ENCODE results near the gene GOLIM4. TPM values are rescaled to one million over a fixed set of nuclear protein-coding genes. Genes with fewer than 3 reads are reported as not detected.

The GOLIM4 gene
- total and polyA plus RNA-seq, 2 of the 13 experiments (the other 11 are each of a cell fraction or from before 2014, with no cell fraction given) = 10.9 to 47.7 TPM

DNA sequence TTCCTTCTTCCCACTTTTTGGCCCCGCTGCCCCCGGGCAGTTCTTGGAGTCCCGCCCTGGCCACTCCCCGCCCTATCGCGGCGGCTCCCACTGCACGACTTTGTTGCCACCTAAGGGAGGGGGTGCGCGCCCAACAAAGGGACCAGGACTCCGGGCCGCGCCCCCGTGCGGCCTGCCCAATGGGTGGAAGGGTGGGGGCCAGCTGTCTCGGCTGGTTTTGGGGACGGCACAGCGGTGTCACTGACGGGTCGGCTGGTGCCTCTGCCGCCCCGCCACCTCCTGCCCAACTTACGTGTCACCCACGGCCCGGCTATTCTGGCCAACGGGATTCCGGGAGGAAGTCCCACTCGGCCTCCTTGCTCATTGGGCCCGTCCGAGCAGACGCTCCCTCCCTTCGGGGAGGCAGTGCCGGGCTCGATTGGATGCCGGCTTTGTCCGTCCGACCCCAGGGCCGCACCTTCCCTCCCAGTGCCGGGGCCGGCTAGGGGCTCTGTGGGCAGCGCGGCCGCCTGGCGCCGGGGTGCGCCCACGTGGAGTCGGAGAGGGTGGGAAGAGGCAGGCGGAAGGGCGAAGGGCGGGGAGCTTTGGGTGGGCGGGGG, at the start of gene GOLIM4 (continued):
- TF ChIP-seq ZNF879 (CRISPR knock-in tag; IDR thresholded peaks at IDR 0.05) = no peak
- TF ChIP-seq, protein P1, sequence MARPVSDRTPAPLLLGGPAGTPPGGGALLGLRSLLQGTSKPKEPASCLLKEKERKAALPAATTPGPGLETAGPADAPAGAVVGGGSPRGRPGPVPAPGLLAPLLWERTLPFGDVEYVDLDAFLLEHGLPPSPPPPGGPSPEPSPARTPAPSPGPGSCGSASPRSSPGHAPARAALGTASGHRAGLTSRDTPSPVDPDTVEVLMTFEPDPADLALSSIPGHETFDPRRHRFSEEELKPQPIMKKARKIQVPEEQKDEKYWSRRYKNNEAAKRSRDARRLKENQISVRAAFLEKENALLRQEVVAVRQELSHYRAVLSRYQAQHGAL (CRISPR knock-in tag; IDR thresholded peaks at IDR 0.05; ENCODE audit: not compliant biosample characterization) = peak; percentile 63
- no peak for TF ChIP-seq TGIF2 (CRISPR knock-in tag; IDR thresholded peaks at IDR 0.05)
- TF ChIP-seq ZNF746 (CRISPR knock-in tag; IDR thresholded peaks at IDR 0.05) = peak; percentile 86; the same call in 1 of the 2 replicates
- peak; percentile 93 for TF ChIP-seq ZNF605 (CRISPR knock-in tag; IDR thresholded peaks at IDR 0.05)
- TF ChIP-seq RXRA (CRISPR knock-in tag; IDR thresholded peaks at IDR 0.05) = peak; percentile 16; the same call in 1 of the 2 replicates
- no peak for TF ChIP-seq KDM4B (CRISPR knock-in tag; IDR thresholded peaks at IDR 0.05)

DNA sequence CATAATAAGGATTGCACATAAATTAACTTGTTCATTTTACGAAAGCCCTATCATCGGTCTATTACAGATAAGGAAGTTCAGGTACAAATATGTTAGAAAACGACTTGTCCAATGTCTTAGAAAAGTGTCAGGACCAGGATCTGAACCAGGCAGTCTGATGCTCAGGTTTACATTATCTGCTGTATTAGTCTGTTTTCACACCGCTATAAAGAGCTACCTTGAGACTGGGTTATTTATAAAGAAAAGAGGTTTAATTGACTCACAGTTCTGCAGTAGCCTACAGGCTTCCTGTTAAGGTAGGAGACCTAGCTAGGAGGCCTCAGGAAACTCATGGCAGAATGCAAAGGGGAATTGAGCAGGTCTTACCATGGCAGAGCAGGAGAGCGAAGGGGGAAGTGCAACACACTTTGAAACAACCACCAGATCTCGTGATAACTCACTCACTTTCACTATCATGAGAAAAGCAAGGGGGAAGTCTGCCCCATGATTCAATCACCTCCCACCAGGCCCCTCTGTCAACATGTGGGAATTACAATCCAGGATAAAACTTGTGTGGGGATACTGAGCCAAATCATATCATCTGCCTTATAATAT, 45.8 kb upstream of the GOLIM4 start:
- WGBS (ENCODE audit: low lambda C conversion rate) = 45% methylated on average over 6 of the region's 6 CpGs
- Histone ChIP-seq H3K9ac (ENCODE audit: insufficient read depth, low read depth, low read length) (no peak overlapping the region), H4K20me1 (ENCODE audit: insufficient read depth, low read length) (no peaks in the 10 kb centered on the region), H2AFZ (ENCODE audit: low read length) (no peak overlapping the region), H3K4me2 (ENCODE audit: low read depth, low read length) (no peak overlapping the region), H3K4me1 (ENCODE audit: insufficient read depth, low read length) (no peaks in the 10 kb centered on the region), H3K27me3 (ENCODE audit: control insufficient read depth in 1 of 2, insufficient read depth in 2 of 2, low read length in 2 of 2) (no peaks in the 10 kb centered on the region), H3K4me3 (replicated peaks in 1 of 3; ENCODE audit: insufficient read depth in 1 of 3, low read depth in 2 of 3, low read length in 3 of 3) (no peak overlapping the region), H3K27ac (ENCODE audit: extremely low read length, insufficient read depth, low read length) (no peak overlapping the region), H3K9me3 (ENCODE audit: low read length) (no peaks in the 10 kb centered on the region), H3K79me2 (ENCODE audit: insufficient read depth, low read length) (no peaks in the 10 kb centered on the region), H3K36me3 (replicated peaks in 1 of 2; ENCODE audit: control insufficient read depth in 1 of 2, insufficient read depth in 2 of 2, low read length in 2 of 2) (no peaks in the 10 kb centered on the region)
- ChIA-PET CTCF (ENCODE audit: low intra/inter-chr PET ratio, low total read pairs) (no interaction called here), POLR2A (no interaction called here)
- no peak for DNase-seq (ENCODE audit: low spot score)
- ATAC-seq = no peak
- FAIRE-seq = no peak
- intact Hi-C loops (cut with micrococcal nuclease; ENCODE audit: unreplicated experiment) = no loop called here
- in situ Hi-C loops (cut with HindIII; ENCODE audit: extremely low pct_ligation_motif_present, low pct_unique_long_range_greater_than_20kb) = no loop called here
- TF ChIP-seq RARA (CRISPR knock-in tag; IDR thresholded peaks at IDR 0.05) = no peak
- no peak for TF ChIP-seq HDAC2 (CRISPR knock-in tag; IDR thresholded peaks at IDR 0.05)
- no peak for TF ChIP-seq ZNF549 (CRISPR knock-in tag; IDR thresholded peaks at IDR 0.05)
- TF ChIP-seq HIVEP1 (CRISPR knock-in tag; IDR thresholded peaks at IDR 0.05) = no peak
- TF ChIP-seq RXRA (CRISPR knock-in tag; IDR thresholded peaks at IDR 0.05) = no peak
- TF ChIP-seq, protein P2, sequence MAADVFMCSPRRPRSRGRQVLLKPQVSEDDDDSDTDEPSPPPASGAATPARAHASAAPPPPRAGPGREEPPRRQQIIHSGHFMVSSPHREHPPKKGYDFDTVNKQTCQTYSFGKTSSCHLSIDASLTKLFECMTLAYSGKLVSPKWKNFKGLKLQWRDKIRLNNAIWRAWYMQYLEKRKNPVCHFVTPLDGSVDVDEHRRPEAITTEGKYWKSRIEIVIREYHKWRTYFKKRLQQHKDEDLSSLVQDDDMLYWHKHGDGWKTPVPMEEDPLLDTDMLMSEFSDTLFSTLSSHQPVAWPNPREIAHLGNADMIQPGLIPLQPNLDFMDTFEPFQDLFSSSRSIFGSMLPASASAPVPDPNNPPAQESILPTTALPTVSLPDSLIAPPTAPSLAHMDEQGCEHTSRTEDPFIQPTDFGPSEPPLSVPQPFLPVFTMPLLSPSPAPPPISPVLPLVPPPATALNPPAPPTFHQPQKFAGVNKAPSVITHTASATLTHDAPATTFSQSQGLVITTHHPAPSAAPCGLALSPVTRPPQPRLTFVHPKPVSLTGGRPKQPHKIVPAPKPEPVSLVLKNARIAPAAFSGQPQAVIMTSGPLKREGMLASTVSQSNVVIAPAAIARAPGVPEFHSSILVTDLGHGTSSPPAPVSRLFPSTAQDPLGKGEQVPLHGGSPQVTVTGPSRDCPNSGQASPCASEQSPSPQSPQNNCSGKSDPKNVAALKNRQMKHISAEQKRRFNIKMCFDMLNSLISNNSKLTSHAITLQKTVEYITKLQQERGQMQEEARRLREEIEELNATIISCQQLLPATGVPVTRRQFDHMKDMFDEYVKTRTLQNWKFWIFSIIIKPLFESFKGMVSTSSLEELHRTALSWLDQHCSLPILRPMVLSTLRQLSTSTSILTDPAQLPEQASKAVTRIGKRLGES (CRISPR knock-in tag; IDR thresholded peaks at IDR 0.05; ENCODE audit: borderline replicate concordance) = no peak
- no peak for TF ChIP-seq EZH2 (conservative IDR thresholded peaks at IDR 0.05; ENCODE audit: low read depth, low read length)
- TF ChIP-seq, protein P3, sequence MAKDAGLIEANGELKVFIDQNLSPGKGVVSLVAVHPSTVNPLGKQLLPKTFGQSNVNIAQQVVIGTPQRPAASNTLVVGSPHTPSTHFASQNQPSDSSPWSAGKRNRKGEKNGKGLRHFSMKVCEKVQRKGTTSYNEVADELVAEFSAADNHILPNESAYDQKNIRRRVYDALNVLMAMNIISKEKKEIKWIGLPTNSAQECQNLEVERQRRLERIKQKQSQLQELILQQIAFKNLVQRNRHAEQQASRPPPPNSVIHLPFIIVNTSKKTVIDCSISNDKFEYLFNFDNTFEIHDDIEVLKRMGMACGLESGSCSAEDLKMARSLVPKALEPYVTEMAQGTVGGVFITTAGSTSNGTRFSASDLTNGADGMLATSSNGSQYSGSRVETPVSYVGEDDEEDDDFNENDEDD (CRISPR knock-in tag; IDR thresholded peaks at IDR 0.05; ENCODE audit: borderline replicate concordance) = no peak
- TF ChIP-seq ATF7 (IDR thresholded peaks at IDR 0.05) = no peak
- TF ChIP-seq ATF7 (CRISPR knock-in tag; IDR thresholded peaks at IDR 0.05) = no peak
- no TSS peak for BruUV-seq (replicated peaks)

All from HepG2 (cell line).